ENCODE results near the gene KLHL40.
A peak's percentile ranks its signal among the peaks of the same experiment; 100 is the strongest.

KLHL40 gene

GRCh38 chr3:42653303-42653559, 32.1 kb upstream of the KLHL40 start:
- no peak for TF ChIP-seq CTCF (IDR thresholded peaks at IDR 0.05; ENCODE audit: low read depth, low read length)
- no peak for DNase-seq (ENCODE audit: low read depth in 2 of 2)
- peak overlapping the region; percentile 84 to 92 for H3K4me3 ChIP-seq (replicated peaks in 1 of 2; ENCODE audit: low read depth in 2 of 2, low read length in 2 of 2)

GRCh38 chr3:42653560-42654330, 31.6 kb upstream of the KLHL40 start, which contains the start of gene ZBTB47:
ZBTB47 (plus strand) TSS chr3:42653697; CDS start chr3:42658356, 4,659 bp downstream.
- no peak for TF ChIP-seq CTCF (IDR thresholded peaks at IDR 0.05; ENCODE audit: low read depth, low read length)
- peak; percentile 48 to 60 for DNase-seq (ENCODE audit: low read depth in 2 of 2)
- H3K4me3 ChIP-seq (replicated peaks in 1 of 2; ENCODE audit: low read depth in 2 of 2, low read length in 2 of 2): peak within 1 kb of the TSS; percentile 84 to 92

- H3K4me3 ChIP-seq (replicated peaks in 1 of 2; ENCODE audit: low read depth in 2 of 2, low read length in 2 of 2): peak overlapping the region; percentile 84 to 92
- peak; percentile 49 to 62 for DNase-seq (ENCODE audit: low read depth in 2 of 2)
- no peak for TF ChIP-seq CTCF (IDR thresholded peaks at IDR 0.05; ENCODE audit: low read depth, low read length)
Measured at GRCh38 chr3:42654331-42655201, 30.8 kb upstream of the KLHL40 start.

- TF ChIP-seq CTCF (IDR thresholded peaks at IDR 0.05; ENCODE audit: low read depth, low read length): no peak
- no peak for DNase-seq (ENCODE audit: low read depth in 2 of 2)
- H3K4me3 ChIP-seq (replicated peaks in 1 of 2; ENCODE audit: low read depth in 2 of 2, low read length in 2 of 2): peak overlapping the region; percentile 74 to 84
Measured at GRCh38 chr3:42655331-42655888, 29.9 kb upstream of the KLHL40 start.

GRCh38 chr3:42655980-42656679, 29.2 kb upstream of the KLHL40 start:
- peak overlapping the region; percentile 74 to 84 for H3K4me3 ChIP-seq (replicated peaks in 1 of 2; ENCODE audit: low read depth in 2 of 2, low read length in 2 of 2)
- DNase-seq (ENCODE audit: low read depth in 2 of 2): peak in 1 of 2 donors; percentile 64
- no peak for TF ChIP-seq CTCF (IDR thresholded peaks at IDR 0.05; ENCODE audit: low read depth, low read length)

Measured in cardiac fibroblast (primary cell).